Activated CD4-positive, CD25-positive, alpha-beta regulatory T cell treated with anti-CD3 and anti-CD28 coated beads, Interleukin-2, amount 50 U/mL, for 16 hours (primary cell): ENCODE results near the gene SHC3.

Experiments used
- DNase-seq: peaks from one replicate; pipeline ENCODE4 v3.0.0-alpha.2; 2020; ENCODE audit warnings: low read depth, low spot score

SHC3 gene

GRCh38 chr9:89024727-89025126 is 153.9 kb downstream of the SHC3 start:
- no peak for DNase-seq

- no peak for DNase-seq
These were observed 154.9 kb downstream of the SHC3 start for GRCh38 chr9:89023740-89024139.

- no peak for DNase-seq
These were observed 155.7 kb downstream of the SHC3 start for GRCh38 chr9:89022902-89023301.

GRCh38 chr9:89022001-89022759 is 156.4 kb downstream of the SHC3 start:
- no peak for DNase-seq

- DNase-seq: no peak
These were observed 157.3 kb downstream of the SHC3 start for GRCh38 chr9:89021154-89021803.

- DNase-seq: no peak
These were observed 157.9 kb downstream of the SHC3 start for GRCh38 chr9:89020754-89021153.

GRCh38 chr9:89015336-89015735 is 163.3 kb downstream of the SHC3 start:
- no peak for DNase-seq

- DNase-seq: no peak
These were observed 164.5 kb downstream of the SHC3 start for GRCh38 chr9:89014153-89014552.

GRCh38 chr9:89013660-89014059 is 165.0 kb downstream of the SHC3 start:
- no peak for DNase-seq

GRCh38 chr9:89012294-89013042 is 166.2 kb downstream of the SHC3 start:
- DNase-seq: no peak

GRCh38 chr9:89011683-89012082 is 166.9 kb downstream of the SHC3 start:
- DNase-seq: no peak

GRCh38 chr9:89010526-89011111 is 168.0 kb downstream of the SHC3 start:
- DNase-seq: no peak

- no peak for DNase-seq
These were observed 168.6 kb downstream of the SHC3 start for GRCh38 chr9:89010056-89010455.

GRCh38 chr9:89009546-89009840 is 169.1 kb downstream of the SHC3 start:
- no peak for DNase-seq

- DNase-seq: no peak
These were observed 169.7 kb downstream of the SHC3 start for GRCh38 chr9:89008744-89009545.

- no peak for DNase-seq
These were observed 170.4 kb downstream of the SHC3 start for GRCh38 chr9:89008055-89008743.

GRCh38 chr9:89006996-89007967 is 171.3 kb downstream of the SHC3 start:
- no peak for DNase-seq

- no peak for DNase-seq
These were observed 172.4 kb downstream of the SHC3 start for GRCh38 chr9:89006267-89006666.

GRCh38 chr9:89005323-89005722 is 173.3 kb downstream of the SHC3 start:
- DNase-seq: no peak

GRCh38 chr9:89002987-89003386 is 175.6 kb downstream of the SHC3 start:
- no peak for DNase-seq
